ENCODE data around the gene NUDT3.
"Not testable (repeated sequence)": the region's sequence is repeated elsewhere in the genome, so short reads cannot be mapped to it uniquely, and the experiment has no call there.

The NUDT3 gene

GRCh38 chr6:34281702-34282334, 110.7 kb downstream of the NUDT3 start:
- no peak for DNase-seq

DNA sequence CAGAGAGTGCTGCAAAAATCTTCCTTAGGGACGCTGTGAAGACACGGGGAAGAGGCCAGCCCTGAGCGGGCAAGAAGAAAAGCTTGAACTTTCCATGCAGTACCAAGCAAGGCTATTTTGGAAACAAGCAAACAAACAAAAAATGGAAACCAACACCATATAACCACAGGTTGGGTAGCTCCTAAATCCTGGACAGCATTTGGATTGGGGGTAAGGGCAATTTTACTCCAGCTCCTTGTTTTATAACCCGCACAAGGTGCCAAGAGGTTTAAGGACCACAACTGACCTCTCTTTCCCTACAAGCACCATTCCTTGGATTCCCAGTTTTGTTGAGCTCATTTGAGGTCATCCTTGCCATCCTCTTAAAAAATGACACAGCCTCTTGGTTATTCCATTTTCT, 112.3 kb downstream of the NUDT3 start:
- no peak for DNase-seq

GRCh38 chr6:34278833-34279232, 113.6 kb downstream of the NUDT3 start:
- DNase-seq = no peak

- DNase-seq = no peak
Observed at GRCh38 chr6:34277763-34278112, 114.7 kb downstream of the NUDT3 start.

DNA sequence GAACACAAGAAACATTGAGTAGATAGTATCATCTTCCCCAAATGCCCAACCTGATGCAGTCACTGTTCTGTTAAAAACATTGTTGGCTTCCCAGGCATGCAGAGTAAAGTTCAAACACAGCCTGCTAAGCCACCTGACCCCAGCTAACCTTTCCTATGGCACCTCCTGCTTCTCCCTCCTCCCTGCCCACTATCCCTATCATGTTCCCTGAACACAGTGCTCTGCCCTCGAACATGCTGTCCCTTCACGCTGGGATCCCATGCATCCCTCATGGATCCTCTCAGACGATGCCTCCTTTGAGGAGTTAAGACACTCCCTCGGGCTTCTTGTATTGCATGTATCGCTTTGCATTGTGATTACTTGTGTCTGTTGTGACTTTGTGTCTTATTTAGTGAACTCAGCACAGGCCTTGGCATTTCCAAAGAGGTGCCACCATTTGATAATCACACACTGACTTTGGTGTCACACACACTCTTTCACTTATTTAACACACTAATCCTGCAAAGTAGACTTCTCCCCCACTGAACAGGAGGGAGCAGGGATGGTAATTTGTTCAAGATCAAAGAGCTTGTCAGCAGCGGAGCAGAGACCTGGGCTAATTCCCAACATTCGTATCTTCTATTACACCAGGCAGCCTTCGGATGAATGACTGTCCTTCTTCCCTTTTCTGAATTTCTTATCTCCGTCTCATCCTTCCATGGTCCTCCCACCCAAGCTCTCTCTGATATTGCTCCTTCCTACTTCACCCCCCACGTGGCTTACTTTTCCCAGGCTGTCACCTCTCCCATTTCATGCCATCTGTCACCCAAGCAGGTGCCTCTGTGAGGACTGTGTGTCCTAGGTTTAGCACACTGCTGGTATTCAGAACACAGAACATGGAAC, 115.3 kb downstream of the NUDT3 start:
- no peak for DNase-seq

- DNase-seq = no peak
Observed at GRCh38 chr6:34276191-34276590, 116.3 kb downstream of the NUDT3 start.

- no peak for DNase-seq
Observed at GRCh38 chr6:34275128-34275804, 117.2 kb downstream of the NUDT3 start.

GRCh38 chr6:34274129-34274528, 118.3 kb downstream of the NUDT3 start:
- no peak for DNase-seq

DNA sequence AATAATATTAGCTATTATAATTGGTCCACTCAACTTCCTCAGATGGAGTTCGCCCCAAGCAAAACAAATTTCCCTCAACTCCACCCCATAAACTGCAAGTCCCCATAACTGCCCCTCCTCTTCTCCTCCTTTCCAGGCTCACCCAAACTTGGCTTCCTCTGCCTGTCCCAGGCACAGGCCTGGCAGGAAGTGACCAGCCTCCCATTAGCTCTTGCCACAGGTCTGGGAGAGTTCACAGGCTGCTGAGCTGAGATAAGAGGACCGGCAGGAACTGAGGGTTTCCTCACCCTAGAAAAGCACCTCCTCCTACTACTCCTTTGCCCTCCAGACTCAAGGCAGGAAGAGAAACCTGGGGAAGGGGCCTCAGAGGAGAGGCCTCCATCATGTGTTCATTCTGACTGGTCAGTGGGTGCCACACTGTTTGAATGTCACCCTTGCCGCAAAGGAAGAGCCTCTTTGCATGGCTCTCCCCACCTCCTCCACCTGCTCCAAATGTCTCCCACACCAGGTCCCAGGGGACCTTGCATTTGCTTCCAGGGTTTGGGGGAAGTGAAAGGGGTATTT, 119.1 kb downstream of the NUDT3 start:
- DNase-seq = no peak

DNA sequence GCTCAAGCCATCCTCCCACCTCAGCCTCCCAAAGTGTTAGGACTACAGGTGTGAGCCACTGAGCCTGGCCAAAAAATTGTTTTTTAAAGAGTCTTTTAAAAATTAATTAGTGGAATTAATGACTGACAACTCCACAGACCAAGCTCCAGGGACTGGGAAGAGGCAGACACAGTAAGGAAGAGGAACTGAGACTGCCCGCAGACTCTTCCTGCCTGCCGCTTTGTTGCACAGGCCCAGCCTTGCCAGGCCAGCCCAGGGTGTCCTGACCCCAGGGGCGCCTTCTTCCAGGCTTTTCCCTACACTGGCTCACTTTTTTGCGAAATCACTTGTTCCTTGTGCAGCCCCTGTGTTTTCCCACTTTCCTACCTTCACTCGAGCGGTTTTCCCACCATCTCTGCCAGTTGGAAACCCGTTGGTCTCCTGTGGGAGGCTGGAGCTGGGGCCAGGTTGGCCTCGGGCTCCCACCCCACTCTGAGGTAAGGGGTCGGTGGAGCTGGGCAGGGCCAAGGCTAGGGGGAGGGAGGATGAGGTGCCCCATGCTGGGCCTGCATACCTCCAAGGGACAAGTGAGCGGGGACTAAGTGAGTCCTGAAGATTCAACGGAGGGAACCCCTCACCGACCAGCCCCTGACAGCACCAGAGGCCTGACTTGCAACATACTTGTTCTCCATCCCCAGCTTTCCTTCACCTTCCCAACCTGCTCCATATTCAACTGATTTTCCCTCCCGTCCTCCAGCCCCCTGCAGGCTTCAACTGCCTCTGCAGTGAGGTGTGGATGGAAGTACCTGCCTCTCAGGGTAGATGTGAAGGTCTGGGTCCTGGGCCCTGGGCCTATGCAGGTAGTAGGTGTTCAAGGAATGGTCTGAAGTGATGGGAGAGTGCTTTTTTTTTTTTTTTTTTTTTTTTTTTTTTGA, 120.2 kb downstream of the NUDT3 start:
- no peak for DNase-seq

DNA sequence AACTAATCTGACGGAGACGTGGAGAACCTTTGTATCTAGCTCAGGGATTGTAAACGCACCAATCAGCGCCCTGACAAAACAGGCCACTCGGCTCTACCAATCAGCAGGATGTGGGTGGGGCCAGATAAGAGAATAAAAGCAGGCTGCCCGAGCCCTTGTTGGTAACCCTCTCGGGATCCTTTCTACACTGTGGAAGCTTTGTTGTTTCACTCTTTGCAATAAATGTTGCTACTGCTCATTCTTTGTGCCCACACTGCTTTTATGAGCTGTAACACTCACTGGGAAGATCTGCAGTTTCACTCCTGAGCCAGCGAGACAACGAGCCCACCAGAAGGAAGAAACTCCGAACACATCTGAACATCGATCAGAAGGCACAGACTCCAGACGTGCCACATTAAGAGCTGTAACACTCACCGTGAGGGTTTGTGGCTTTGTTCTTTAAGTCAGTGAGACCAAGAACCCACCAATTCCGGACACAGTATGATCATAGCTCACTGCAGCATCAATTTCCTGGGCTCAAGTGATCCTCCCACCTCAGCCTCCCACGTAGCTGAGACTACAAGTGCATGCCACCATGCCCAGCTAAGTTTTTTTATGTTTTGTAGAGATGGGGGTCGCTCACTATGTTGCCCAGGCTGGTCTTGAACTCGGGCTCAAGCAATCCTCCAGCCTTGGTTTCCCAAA, 122.7 kb downstream of the NUDT3 start:
- DNase-seq = not testable (repeated sequence)

DNA sequence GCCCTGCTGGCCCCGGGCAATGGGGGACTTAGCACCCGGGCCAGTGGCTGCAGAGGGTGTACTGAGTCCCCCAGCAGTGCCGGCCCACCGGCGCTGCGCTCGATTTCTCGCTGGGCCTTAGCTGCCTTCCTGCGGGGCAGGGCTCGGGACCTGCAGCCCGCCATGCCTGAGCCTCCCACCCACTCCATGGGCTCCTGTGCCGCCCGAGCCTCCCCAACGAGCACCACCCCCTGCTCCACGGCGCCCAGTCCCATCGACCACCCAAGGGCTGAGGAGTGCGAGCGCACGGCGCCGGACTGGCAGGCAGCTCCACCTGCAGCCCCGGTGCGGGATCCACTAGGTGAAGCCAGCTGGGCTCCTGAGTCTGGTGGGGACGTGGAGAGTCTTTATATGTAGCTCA, 123.3 kb downstream of the NUDT3 start:
- DNase-seq = not testable (repeated sequence)

- no peak for DNase-seq
Observed at GRCh38 chr6:34267746-34268145, 124.7 kb downstream of the NUDT3 start.

GRCh38 chr6:34263484-34263883, 129.0 kb downstream of the NUDT3 start:
- DNase-seq = not testable (repeated sequence)

DNA sequence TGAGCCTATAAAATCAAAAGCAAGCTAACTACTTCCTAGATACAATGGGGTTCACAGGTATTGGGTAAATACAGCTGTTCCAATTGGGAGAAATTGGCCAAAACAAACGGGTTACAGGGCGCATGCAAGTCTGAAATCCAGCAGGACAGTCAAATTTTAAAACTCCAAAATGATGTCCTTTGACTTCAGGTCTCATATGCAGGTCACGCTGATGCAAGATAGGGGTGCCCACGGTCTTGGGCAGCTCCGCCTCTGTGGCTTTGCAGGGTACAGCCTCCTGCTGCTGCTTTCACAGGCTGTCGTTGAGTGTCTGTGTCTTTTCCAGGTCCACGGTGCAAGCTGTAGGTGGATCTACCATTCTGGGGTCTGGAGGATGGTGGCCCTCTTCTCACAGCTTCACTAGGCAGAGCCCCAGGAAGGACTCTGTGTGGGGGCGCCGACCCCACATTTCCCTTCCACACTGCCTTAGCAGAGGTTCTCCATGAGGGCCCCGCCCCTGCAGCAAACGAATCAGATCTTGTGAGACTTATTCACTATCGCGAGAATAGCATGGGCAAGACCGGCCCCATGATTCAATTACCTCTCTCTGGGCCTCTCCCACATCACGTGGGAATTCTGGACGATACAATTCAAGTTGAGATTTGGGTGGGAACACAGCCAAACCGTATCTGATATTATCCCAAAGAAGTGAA, 131.7 kb downstream of the NUDT3 start:
- no peak for DNase-seq

DNA sequence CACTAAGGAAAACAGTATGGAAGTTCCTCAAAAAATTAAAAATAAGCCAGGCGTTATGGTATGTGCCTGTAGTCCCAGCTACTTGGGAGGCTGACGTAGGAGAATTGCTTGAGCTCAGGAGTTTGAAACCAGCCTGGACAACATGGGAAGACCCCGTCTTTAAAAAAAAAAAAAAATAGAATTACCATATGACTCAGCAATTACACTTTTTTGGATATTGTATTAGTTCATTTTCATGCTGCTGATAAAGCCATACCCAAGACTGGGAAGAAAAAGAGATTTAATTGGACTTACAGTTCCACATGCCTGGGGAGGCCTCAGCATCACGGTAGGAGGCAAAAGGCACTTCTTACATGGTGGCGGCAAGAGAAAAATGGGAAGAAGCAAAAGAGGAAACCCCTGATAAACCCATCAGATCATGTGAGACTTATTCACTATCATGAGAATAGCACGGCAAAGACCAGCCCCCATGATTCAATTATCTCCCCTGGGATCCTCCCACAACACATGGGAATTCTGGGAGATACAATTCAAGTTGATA, 132.9 kb downstream of the NUDT3 start:
- DNase-seq = no peak

DNA sequence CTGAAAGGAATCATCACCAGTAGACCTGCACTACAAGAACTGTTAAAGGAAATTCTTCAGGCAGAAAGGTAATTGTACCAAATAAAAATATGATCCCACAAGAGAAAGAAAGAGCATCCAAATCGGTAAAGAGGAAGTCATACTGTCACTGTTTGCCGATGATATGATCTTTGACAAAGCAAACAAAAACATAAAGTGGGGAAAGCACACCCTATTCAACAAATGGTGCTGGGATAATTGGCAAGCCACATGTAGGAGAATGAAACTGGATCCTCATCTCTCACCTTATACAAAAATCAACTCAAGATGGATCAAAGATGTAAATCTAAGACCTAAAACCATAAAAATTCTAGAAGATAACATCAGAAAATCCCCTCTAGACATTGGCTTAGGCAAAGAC, 140.1 kb downstream of the NUDT3 start:
- DNase-seq = not testable (repeated sequence)

DNA sequence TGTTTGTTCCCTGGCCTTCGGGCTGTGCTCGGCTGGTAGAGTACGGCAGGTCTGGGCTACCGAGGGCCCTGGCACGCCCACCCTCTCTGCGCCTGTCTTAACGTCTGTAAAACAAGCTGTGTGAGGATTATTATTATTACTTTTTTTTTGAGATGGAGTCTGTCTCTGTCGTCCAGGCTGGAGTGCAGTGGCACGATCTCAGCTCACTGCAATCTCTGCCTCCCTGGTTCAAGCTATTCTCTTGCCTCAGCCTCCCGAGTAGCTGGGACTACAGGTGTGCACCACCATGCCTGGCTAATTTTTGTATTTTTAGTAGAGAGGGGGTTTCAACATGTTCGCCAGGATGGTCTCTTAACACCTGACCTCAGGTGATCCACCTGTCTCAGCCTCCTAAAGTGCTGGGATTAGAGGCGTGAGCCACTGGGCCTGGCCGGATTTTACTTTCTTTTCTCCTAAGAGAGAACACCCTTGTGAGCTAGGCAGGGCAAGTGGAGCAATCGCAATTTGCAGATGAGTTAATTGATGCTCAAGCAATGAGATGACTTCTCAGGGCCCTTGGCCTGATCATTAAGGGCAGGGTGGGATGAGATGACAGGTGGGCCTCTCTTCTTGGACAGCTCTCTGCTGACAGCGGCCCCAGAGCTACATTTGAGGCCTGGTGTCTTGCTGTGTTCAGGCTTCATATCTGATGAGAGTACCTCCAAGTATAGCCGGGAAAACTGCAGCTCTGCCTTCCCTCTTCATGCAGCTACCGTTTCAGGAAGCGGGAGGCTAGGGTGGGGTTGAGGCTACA, 142.8 kb downstream of the NUDT3 start:
- DNase-seq = no peak

- peak; percentile 79 for DNase-seq
Observed at GRCh38 chr6:34248727-34249468, 143.6 kb downstream of the NUDT3 start, which contains the start of gene SMIM29. SMIM29 (minus strand) TSS chr6:34249006; CDS start chr6:34247791, 1,215 bp downstream.
